ENCODE measurements around the gene ANKRD36B.
"Not testable (repeated sequence)": the region's sequence is repeated elsewhere in the genome, so short reads cannot be mapped to it uniquely, and the experiment has no call there.

Gene ANKRD36B

GRCh38 chr2:97548536-97548935 is 41.1 kb downstream of the ANKRD36B start:
- not testable (repeated sequence) for DNase-seq

- no peak for DNase-seq
These were observed 43.0 kb downstream of the ANKRD36B start for GRCh38 chr2:97546711-97547110.

GRCh38 chr2:97544911-97545310 is 44.8 kb downstream of the ANKRD36B start:
- DNase-seq = not testable (repeated sequence)

GRCh38 chr2:97525904-97526303 is 63.8 kb downstream of the ANKRD36B start:
- not testable (repeated sequence) for DNase-seq

GRCh38 chr2:97523816-97524215 is 65.9 kb downstream of the ANKRD36B start:
- not testable (repeated sequence) for DNase-seq

- not testable (repeated sequence) for DNase-seq
These were observed 66.6 kb downstream of the ANKRD36B start for GRCh38 chr2:97522916-97523555.

GRCh38 chr2:97495651-97496050 is 94.0 kb downstream of the ANKRD36B start:
- DNase-seq = not testable (repeated sequence)

GRCh38 chr2:97490141-97490540 is 99.5 kb downstream of the ANKRD36B start:
- DNase-seq = peak in 1 of 2 experiments; percentile 3
